GM23338 (cell line): ENCODE data around the gene LYZL1.

Experiments used
- CREB1 ChIP-seq: fragments of 250-450 bp; sonication (Bioruptor Pico); IDR thresholded peaks from 2 replicates; pipeline ENCODE4 v1.5.0; 2020; ENCODE audit warnings: low read depth, mild to moderate bottlenecking, moderate library complexity
- CTCF ChIP-seq, 2 experiments: fragments of 200-600 bp in 1 of 2; sonication (generic) in 1 of 2; conservative IDR thresholded peaks; 2 replicates each; pipeline versions ENCODE4 v1.5.1 to v1.6.1; 2016 to 2017; ENCODE audit warnings: antibody characterized with exemption in 2 of 2, low read depth in 2 of 2, mild to moderate bottlenecking in 2 of 2, moderate library complexity in 1 of 2
- ETS1 ChIP-seq: IDR thresholded peaks from 2 replicates; pipeline ENCODE4 v1.6.1; 2016; ENCODE audit warnings: antibody characterized with exemption
- NANOG ChIP-seq: IDR thresholded peaks from 2 replicates; pipeline ENCODE4 v1.6.1; 2016; ENCODE audit warnings: antibody characterized with exemption, borderline replicate concordance

GRCh38 chr10:29328983-29329382, 40.1 kb downstream of the LYZL1 start:
- TF ChIP-seq CTCF (conservative IDR thresholded peaks at IDR 0.05; ENCODE audit: low read depth in 2 of 2): no peak
- no peak for TF ChIP-seq CREB1 (CRISPR knock-in tag)
- TF ChIP-seq ETS1: no peak
- TF ChIP-seq NANOG: no peak
